ENCODE results near the gene NFATC1.

The NFATC1 gene

GRCh38 chr18:79525556-79526467, 130.1 kb downstream of the NFATC1 start:
- peak; percentile 25 for DNase-seq

GRCh38 chr18:79526468-79527460, 131.0 kb downstream of the NFATC1 start:
- peak; percentile 42 for DNase-seq

GRCh38 chr18:79527656-79528315, 132.1 kb downstream of the NFATC1 start:
- DNase-seq: no peak

- no peak for DNase-seq
Measured at GRCh38 chr18:79528316-79528695, 132.6 kb downstream of the NFATC1 start.

GRCh38 chr18:79528846-79529245, 133.1 kb downstream of the NFATC1 start:
- peak; percentile 84 for DNase-seq

GRCh38 chr18:79529296-79529695, 133.6 kb downstream of the NFATC1 start:
- DNase-seq: no peak

GRCh38 chr18:79529991-79530390, 134.3 kb downstream of the NFATC1 start:
- DNase-seq: no peak

- no peak for DNase-seq
Measured at GRCh38 chr18:79530821-79531220, 135.1 kb downstream of the NFATC1 start.

GRCh38 chr18:79531386-79531785, 135.7 kb downstream of the NFATC1 start:
- DNase-seq: no peak

GRCh38 chr18:79531926-79532312, 136.2 kb downstream of the NFATC1 start:
- DNase-seq: no peak

- DNase-seq: no peak
Measured at GRCh38 chr18:79532313-79533007, 136.7 kb downstream of the NFATC1 start.

- DNase-seq: no peak
Measured at GRCh38 chr18:79533146-79533545, 137.4 kb downstream of the NFATC1 start.

- DNase-seq: no peak
Measured at GRCh38 chr18:79533591-79533990, 137.9 kb downstream of the NFATC1 start.

- DNase-seq: no peak
Measured at GRCh38 chr18:79534356-79534755, 138.6 kb downstream of the NFATC1 start.

- DNase-seq: no peak
Measured at GRCh38 chr18:79537758-79538157, 142.0 kb downstream of the NFATC1 start.

GRCh38 chr18:79538635-79539034, 142.9 kb downstream of the NFATC1 start:
- DNase-seq: no peak

- DNase-seq: no peak
Measured at GRCh38 chr18:79540161-79540903, 144.6 kb downstream of the NFATC1 start.

- DNase-seq: no peak
Measured at GRCh38 chr18:79540904-79541282, 145.2 kb downstream of the NFATC1 start.

- DNase-seq: no peak
Measured at GRCh38 chr18:79542213-79542612, 146.5 kb downstream of the NFATC1 start.

- DNase-seq: no peak
Measured at GRCh38 chr18:79542876-79543750, 147.4 kb downstream of the NFATC1 start.
